ENCODE measurements around the gene CDC42BPB. TPM values are rescaled to one million over a fixed set of nuclear protein-coding genes. Genes with fewer than 3 reads are reported as not detected.

CDC42BPB gene, protein sequence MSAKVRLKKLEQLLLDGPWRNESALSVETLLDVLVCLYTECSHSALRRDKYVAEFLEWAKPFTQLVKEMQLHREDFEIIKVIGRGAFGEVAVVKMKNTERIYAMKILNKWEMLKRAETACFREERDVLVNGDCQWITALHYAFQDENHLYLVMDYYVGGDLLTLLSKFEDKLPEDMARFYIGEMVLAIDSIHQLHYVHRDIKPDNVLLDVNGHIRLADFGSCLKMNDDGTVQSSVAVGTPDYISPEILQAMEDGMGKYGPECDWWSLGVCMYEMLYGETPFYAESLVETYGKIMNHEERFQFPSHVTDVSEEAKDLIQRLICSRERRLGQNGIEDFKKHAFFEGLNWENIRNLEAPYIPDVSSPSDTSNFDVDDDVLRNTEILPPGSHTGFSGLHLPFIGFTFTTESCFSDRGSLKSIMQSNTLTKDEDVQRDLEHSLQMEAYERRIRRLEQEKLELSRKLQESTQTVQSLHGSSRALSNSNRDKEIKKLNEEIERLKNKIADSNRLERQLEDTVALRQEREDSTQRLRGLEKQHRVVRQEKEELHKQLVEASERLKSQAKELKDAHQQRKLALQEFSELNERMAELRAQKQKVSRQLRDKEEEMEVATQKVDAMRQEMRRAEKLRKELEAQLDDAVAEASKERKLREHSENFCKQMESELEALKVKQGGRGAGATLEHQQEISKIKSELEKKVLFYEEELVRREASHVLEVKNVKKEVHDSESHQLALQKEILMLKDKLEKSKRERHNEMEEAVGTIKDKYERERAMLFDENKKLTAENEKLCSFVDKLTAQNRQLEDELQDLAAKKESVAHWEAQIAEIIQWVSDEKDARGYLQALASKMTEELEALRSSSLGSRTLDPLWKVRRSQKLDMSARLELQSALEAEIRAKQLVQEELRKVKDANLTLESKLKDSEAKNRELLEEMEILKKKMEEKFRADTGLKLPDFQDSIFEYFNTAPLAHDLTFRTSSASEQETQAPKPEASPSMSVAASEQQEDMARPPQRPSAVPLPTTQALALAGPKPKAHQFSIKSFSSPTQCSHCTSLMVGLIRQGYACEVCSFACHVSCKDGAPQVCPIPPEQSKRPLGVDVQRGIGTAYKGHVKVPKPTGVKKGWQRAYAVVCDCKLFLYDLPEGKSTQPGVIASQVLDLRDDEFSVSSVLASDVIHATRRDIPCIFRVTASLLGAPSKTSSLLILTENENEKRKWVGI (N-terminal part only)
- total RNA-seq = 1 to 10 TPM in 1 of 2 experiments, under 1 TPM in 1; 0.81 to 1.1 TPM

GRCh38 chr14:103057372-103058163 is at the start of gene CDC42BPB:
Gene CDC42BPB (minus strand): TSS chr14:103057549. CDS start chr14:103057173, 376 bp downstream.
- Mint-ChIP-seq H3K27me3 (peaks cover 52% of the 10 kb centered on the region), H3K27ac (no peak within 1 kb of the TSS), H3K4me3 (peak within 1 kb of the TSS; percentile 61), H3K4me1 (no peaks in the 10 kb centered on the region), H3K36me3 (ENCODE audit: low read depth) (no peaks in the 10 kb centered on the region), H3K9me3 (no peaks in the 10 kb centered on the region)
- POLR2A ChIA-PET = no interaction called here
- DNase-seq = peak; percentile 31
- CTCF ChIA-PET = no interaction called here

DNA sequence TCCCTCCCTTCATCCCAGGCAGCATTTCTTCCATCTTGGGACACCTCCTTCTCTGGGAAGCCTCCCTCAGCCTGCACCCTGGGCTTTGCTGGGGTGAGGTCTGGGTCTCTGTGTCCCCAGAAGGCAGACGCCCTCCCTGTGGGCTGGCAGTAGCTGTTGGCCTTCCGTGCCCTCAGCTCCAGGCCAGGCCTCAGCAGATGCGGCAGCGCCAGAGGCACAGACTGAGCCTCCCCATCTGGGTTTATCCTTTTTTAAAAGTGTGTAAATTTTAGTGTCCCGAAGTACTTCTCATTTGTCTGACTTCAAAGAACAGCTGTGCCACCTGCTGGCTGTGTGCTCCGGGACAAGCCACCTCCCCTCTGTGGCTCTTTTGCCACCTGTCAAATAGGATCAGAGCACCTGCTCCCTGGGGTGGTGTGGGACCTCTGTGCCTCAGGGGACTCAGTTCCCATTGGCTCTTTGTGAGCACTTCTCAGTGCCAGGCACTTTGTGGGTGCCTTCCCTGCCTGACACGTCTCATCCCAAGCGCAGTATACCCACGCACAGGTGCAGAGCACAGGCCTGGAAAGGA is 48.3 kb upstream of the CDC42BPB start:
- ChIA-PET CTCF (interaction anchor here (0.6 to 2.3 kb wide), 17 partner anchors 7 to 287 kb away, joined by 3 to 17 read pairs (median 4); partner anchors contain the start of gene EXOC3L4), POLR2A (no interaction called here)
- Mint-ChIP-seq H3K9me3 (no peaks in the 10 kb centered on the region), H3K36me3 (ENCODE audit: low read depth) (no peaks in the 10 kb centered on the region), H3K4me1 (peaks cover 4% of the 10 kb centered on the region), H3K4me3 (no peak overlapping the region), H3K27me3 (peaks cover 31% of the 10 kb centered on the region), H3K27ac (no peak overlapping the region)
- DNase-seq = peak; percentile 30

DNA sequence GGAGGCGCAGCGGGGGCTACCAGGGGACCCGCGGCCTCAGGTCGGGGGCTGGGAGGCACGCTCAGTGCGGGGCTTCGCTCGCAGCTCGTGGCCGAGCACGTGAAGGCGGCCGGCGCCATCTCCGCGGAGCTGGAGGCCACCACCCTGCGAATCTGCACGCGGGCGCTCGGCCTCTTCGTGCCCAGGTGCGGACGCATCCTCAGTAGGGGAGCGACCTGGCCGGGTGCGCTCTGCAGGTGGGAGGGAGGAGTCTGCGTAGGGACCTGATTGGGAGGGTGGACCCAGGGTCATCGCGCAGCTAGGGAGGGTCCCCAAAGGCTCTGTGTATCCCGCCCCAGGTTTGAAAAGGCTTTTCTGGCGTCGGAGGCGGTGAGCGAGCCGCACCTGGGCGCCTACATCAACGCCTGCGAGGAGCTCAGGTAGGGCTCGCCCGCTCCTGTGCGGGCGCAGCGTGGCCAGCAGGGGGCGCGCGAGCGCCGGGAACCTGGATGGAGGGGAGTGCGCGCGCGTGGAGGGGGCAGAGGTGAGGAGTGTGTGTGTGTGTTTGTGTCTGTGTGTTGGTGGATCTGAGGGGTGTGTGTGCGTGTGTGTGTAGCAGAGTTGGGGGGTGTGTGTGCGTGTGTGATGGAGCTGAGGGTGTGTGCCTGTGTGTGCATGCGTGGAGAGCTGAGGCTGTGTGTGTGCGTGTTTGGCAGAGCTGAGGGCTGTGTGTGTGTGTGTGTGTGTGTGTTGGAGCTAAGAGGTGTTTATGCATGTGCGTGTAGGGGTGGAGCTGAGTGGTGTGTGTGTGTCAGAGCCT is 47.5 kb upstream of the CDC42BPB start:
- CTCF ChIA-PET = interaction anchor here (0.6 to 2.3 kb wide), 27 partner anchors 8 to 457 kb away, joined by 3 to 17 read pairs (median 4); partner anchors contain the start of genes EXOC3L4 and LBHD2
- Mint-ChIP-seq H3K9me3 (no peaks in the 10 kb centered on the region), H3K27me3 (peaks cover 31% of the 10 kb centered on the region), H3K4me3 (no peak overlapping the region), H3K4me1 (peaks cover 4% of the 10 kb centered on the region), H3K27ac (no peak overlapping the region), H3K36me3 (ENCODE audit: low read depth) (no peaks in the 10 kb centered on the region)
- POLR2A ChIA-PET = no interaction called here
- DNase-seq = peak; percentile 70

- no peak overlapping the region for H3K27ac Mint-ChIP-seq
- POLR2A ChIA-PET = no interaction called here
- CTCF ChIA-PET = interaction anchor here (0.6 to 2.3 kb wide), 22 partner anchors 8 to 458 kb away, joined by 3 to 17 read pairs (median 4); partner anchors contain the start of genes EXOC3L4 and LBHD2
- H3K4me1 Mint-ChIP-seq = peaks cover 4% of the 10 kb centered on the region
- DNase-seq = no peak
- no peaks in the 10 kb centered on the region for H3K36me3 Mint-ChIP-seq (ENCODE audit: low read depth)
- no peaks in the 10 kb centered on the region for H3K9me3 Mint-ChIP-seq
- no peak overlapping the region for H3K4me3 Mint-ChIP-seq
- peaks cover 31% of the 10 kb centered on the region for H3K27me3 Mint-ChIP-seq
Observed at GRCh38 chr14:103104389-103104653, 47.0 kb upstream of the CDC42BPB start.

DNA sequence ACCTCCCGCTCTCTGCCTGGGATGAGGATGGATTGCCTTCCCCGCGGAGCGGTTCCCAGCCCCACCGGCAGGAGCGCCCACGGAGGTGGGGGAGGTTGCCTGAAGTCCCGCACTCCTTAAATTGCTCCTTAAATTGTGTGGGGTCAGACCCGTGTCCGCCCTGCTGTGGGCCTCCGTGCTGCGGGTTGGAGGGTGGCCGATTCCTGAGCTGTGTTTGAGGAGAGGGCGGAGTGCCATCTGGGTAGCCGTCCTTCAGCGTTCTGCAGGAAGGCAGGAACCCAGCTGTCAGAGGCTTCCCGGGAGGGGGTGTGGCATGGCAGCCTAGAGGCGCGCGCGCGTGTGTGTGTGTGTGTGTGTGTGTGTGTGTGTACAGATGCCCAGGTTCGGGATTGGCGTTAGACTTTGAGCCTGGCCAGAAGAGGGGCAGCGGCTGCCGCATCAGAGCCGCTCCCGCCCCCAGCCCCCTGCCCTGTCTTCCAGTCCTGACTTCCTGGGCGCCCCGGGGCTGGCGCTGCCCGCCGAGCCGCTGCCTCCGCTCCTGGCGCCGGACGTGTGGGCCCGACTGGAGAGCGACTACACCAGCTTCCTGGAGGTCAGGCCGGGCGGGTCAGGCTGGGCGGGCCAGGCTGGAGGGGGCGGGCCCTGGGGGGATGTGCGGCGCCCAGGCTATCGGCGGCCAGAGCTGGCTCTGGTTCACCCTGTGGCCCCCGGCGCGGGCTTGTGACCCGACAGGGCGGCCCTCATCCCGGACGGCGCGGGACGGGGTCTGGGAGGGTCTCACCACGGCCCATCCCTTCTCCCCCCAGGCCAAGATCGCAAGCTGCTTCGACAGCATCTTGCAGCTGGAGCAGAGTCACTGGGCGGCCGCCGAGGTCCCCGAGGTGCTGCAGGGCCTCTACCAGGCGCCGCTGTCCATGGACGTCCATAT is 46.4 kb upstream of the CDC42BPB start:
- Mint-ChIP-seq H3K36me3 (ENCODE audit: low read depth) (no peaks in the 10 kb centered on the region), H3K27ac (no peak overlapping the region), H3K9me3 (no peaks in the 10 kb centered on the region), H3K4me3 (no peak overlapping the region), H3K4me1 (peaks cover 4% of the 10 kb centered on the region), H3K27me3 (peaks cover 31% of the 10 kb centered on the region)
- POLR2A ChIA-PET = no interaction called here
- CTCF ChIA-PET = interaction anchor here (0.9 to 2.3 kb wide), 4 partner anchors 12 to 284 kb away, joined by 3 to 17 read pairs (median 4); no protein-coding TSS in a partner anchor
- DNase-seq = no peak

DNA sequence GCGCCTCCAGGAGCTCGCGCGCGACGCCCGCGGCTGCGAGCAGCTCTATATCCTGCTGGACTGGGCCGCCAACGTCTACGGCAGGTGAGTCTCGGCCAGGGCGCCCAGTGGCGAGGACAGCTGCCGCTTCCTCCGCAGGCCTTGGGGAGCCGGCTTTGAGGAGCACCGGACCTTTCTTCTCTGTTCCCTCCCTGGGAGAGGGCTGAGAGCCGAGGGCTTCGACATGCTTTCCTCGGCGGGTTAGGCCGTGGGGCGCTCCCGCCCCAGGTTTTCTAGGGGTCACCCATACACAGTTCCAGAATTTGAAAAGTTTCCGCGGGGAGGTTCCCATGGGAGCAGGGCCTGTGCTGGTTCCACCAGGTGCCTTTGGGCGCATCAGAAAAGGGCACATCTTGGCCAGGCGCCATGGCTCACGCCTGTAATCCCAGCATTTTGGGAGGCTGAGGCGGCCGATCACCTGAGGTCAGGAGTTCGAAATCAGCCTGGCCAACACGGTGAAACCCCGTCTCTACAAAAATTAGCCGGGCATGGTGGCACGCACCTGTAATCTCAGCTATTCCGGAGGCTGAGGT is 45.4 kb upstream of the CDC42BPB start:
- Mint-ChIP-seq H3K27me3 (peaks cover 31% of the 10 kb centered on the region), H3K4me3 (no peak overlapping the region), H3K27ac (no peak overlapping the region), H3K9me3 (no peaks in the 10 kb centered on the region), H3K36me3 (ENCODE audit: low read depth) (no peaks in the 10 kb centered on the region), H3K4me1 (peaks cover 4% of the 10 kb centered on the region)
- DNase-seq = no peak
- POLR2A ChIA-PET = no interaction called here
- CTCF ChIA-PET = interaction anchor here (1.1 kb wide), 1 partner anchor 24 kb away, joined by 3 read pairs; no protein-coding TSS in a partner anchor

GRCh38 chr14:103101963-103102688 is 44.8 kb upstream of the CDC42BPB start:
- DNase-seq = no peak
- H3K4me3 Mint-ChIP-seq = no peak overlapping the region
- no peaks in the 10 kb centered on the region for H3K36me3 Mint-ChIP-seq (ENCODE audit: low read depth)
- H3K27me3 Mint-ChIP-seq = peaks cover 31% of the 10 kb centered on the region
- POLR2A ChIA-PET = no interaction called here
- no peaks in the 10 kb centered on the region for H3K9me3 Mint-ChIP-seq
- H3K4me1 Mint-ChIP-seq = peaks cover 4% of the 10 kb centered on the region
- H3K27ac Mint-ChIP-seq = no peak overlapping the region
- CTCF ChIA-PET = interaction anchor here (1.1 kb wide), 1 partner anchor 23 kb away, joined by 3 read pairs; no protein-coding TSS in a partner anchor

DNA sequence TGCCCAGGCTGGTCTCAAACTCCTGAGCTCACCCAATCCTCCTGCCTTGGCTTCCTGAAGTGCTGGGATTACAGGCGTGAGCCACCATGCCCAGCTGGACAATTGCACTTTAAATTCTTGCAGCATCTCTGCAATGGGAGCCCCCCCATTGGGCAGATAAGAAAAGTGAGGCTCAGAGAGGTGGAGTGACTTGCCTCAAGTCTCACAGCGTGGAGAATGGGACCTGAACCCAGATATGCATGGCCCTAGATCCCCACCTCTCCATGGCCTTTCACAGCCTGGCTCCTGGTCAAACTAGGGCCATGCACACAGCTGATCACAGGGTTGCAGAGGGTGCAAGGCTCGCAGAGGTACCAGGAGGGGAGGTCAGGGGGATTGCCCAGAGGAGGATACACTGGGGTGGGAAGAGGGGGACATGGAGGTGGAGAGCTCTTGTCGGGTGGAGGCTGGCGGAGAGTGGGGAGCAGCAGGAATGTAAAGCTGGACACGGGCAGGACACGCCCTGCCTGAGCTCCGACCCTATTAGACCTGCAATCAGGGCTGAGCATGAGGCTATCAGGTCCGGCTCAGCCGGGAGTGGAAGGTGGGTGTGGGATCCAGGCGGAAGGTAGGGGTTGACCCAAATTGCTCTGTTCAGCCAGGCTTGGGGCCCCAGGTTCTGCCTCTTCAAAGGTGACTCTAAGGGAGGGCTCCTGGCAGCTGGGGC is 44.1 kb upstream of the CDC42BPB start:
- H3K9me3 Mint-ChIP-seq = no peaks in the 10 kb centered on the region
- POLR2A ChIA-PET = no interaction called here
- H3K27me3 Mint-ChIP-seq = peaks cover 31% of the 10 kb centered on the region

DNA sequence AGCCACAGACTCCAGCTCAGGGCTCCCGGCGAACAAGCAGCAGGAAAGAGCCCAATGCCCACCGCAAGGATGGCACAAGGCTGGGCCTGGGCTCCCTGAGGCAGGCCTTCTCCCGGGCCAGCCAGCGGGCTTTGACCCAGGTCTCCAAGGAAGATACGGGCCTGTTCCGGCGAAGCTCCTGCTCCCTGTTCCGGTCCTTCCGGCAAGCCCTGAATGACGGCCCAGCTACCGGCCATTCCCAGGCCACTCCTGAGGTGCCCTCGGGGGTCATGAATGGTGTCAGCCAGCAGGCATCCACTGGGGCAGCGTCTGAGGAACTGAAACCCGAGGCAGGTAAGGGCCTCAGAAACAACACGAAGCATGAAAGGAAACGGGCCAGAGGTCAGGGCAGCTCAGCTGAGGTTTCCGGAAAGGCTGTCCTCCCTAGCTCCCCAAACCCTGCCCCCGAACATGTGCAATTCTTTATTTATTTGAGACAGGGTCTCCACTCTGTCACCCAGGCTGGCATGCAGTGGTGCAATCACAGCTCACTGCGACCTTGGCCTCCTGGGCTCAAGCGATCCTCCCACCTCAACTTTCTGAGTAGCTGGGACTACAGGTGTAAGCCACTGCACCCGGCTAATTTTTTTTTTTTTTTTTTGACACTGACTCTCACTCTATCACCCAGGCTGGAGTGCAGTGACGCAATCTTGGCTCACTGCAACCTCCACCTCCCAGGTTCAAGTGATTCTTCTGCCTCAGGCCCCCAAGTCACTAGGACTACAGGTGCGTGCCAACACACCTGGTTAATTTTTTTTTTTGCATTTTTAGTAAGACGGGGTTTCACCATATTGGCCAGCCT is 43.2 kb upstream of the CDC42BPB start:
- Mint-ChIP-seq H3K36me3 (ENCODE audit: low read depth) (no peaks in the 10 kb centered on the region), H3K27me3 (peaks cover 27% of the 10 kb centered on the region), H3K4me1 (peaks cover 4% of the 10 kb centered on the region), H3K9me3 (no peaks in the 10 kb centered on the region), H3K4me3 (no peak overlapping the region), H3K27ac (no peak overlapping the region)
- CTCF ChIA-PET = interaction anchor here (0.6 kb wide), 1 partner anchor 194 kb away, joined by 4 read pairs; no protein-coding TSS in a partner anchor
- no peak for DNase-seq
- POLR2A ChIA-PET = no interaction called here

More for the DNA sequence above, 44.1 kb upstream of the CDC42BPB start:
- no peak overlapping the region for H3K4me3 Mint-ChIP-seq
- H3K36me3 Mint-ChIP-seq (ENCODE audit: low read depth) = no peaks in the 10 kb centered on the region
- DNase-seq = no peak
- CTCF ChIA-PET = no interaction called here
- H3K27ac Mint-ChIP-seq = no peak overlapping the region
- peaks cover 4% of the 10 kb centered on the region for H3K4me1 Mint-ChIP-seq
